ENCODE results near the gene RALY. TPM values are rescaled to one million over a fixed set of nuclear protein-coding genes. Genes with fewer than 3 reads are reported as not detected.
A peak's percentile ranks its signal among the peaks of the same experiment; 100 is the strongest.

RALY gene
- total RNA-seq, 6 donors from 2014 or later, result 116 to 157 (median 147) TPM

DNA sequence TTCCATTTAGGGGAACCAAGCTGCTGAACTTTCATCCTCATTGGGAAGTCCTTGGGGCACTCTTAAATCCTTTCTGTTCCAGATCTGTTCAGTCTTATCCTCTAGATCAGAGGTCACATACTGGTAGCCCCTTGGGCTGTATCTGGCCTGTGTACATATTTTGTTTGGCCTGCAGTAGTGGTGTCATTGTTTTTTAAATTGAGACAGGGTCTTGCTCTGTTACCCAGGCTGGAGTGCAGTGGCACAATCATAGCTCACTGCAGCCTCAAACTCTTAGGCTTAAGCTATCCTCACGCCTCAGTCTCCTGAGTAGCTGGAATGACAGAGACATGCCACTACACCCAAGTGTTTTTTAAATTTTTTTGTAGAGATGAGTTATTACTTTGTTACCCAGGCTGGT lies 14.8 kb downstream of the RALY start:
- H3K9me3 ChIP-seq, result no peaks in the 10 kb centered on the region
- DNase-seq (no peak), ATAC-seq (ENCODE audit: low FRiP score in 2 of 2) (no peak)
- 100% methylated on average over 1 of the region's 1 CpG for WGBS, 2 donors
- H3K36me3 ChIP-seq, result no peaks in the 10 kb centered on the region
- peak overlapping the region in 1 of 4 donors; percentile 3 for H3K27ac ChIP-seq
- peaks cover 27 to 62% (median 41%) of the 10 kb centered on the region in 4 donors for H3K4me1 ChIP-seq
- H3K4me3 ChIP-seq, result no peak overlapping the region
- TF ChIP-seq POLR2A (IDR thresholded peaks at IDR 0.05) (no peak), POLR2AphosphoS5 (IDR thresholded peaks at IDR 0.05) (no peak), CTCF (IDR thresholded peaks at IDR 0.05) (no peak), EP300 (IDR thresholded peaks at IDR 0.05) (no peak)
- H3K27me3 ChIP-seq, result no peaks in the 10 kb centered on the region

GRCh38 chr20:34010405-34010931 lies 16.8 kb downstream of the RALY start:
- H3K27ac ChIP-seq, result peak overlapping the region in 2 of 4 donors; percentile 23 to 27
- H3K4me1 ChIP-seq, result peaks cover 36 to 62% (median 39%) of the 10 kb centered on the region in 4 donors
- no peak for DNase-seq
- no peaks in the 10 kb centered on the region for H3K27me3 ChIP-seq
- TF ChIP-seq EP300 (IDR thresholded peaks at IDR 0.05), result no peak
- no peak for TF ChIP-seq CTCF (IDR thresholded peaks at IDR 0.05)
- TF ChIP-seq POLR2AphosphoS5 (IDR thresholded peaks at IDR 0.05), result no peak
- ATAC-seq (ENCODE audit: low FRiP score in 2 of 2), result peak in 1 of 2 donors; percentile 42
- H3K9me3 ChIP-seq, result no peaks in the 10 kb centered on the region
- no peaks in the 10 kb centered on the region for H3K36me3 ChIP-seq
- no peak overlapping the region for H3K4me3 ChIP-seq
- 54 to 65% methylated on average over 3 of the region's 3 CpGs for WGBS, 2 donors

DNA sequence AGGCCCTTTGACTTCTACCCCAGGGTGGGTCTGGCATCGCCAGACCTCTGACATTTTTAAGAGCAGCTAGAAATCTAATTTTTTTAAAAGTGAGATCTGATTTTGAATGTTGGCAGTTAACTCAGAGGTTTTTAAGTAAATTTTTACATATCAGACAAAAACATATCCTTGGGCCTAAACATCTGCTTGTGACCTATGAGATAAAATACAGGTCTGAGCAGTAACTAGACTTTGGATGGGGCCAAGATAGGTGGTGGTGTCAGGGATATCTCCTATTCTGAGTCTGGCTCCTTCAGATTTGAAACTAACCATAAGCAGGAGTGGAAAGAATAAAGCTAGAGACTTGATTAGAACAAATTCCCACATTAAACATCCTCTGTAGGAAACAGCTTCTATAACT lies 17.6 kb downstream of the RALY start:
- no peak overlapping the region for H3K4me3 ChIP-seq

GRCh38 chr20:34012330-34012729 lies 18.6 kb downstream of the RALY start:
- DNase-seq, result no peak
- no peak for TF ChIP-seq EP300 (IDR thresholded peaks at IDR 0.05)
- TF ChIP-seq POLR2AphosphoS5 (IDR thresholded peaks at IDR 0.05), result no peak
- TF ChIP-seq CTCF (IDR thresholded peaks at IDR 0.05), result no peak
- TF ChIP-seq POLR2A (IDR thresholded peaks at IDR 0.05), result no peak
- no peaks in the 10 kb centered on the region for H3K27me3 ChIP-seq
- H3K9me3 ChIP-seq, result no peaks in the 10 kb centered on the region
- no peak overlapping the region for H3K4me3 ChIP-seq
- no peaks in the 10 kb centered on the region for H3K36me3 ChIP-seq
- ATAC-seq (ENCODE audit: low FRiP score in 2 of 2), result no peak
- WGBS, 2 donors, result 88 to 90% methylated on average over 5 of the region's 5 CpGs
- H3K27ac ChIP-seq, result no peak overlapping the region
- peaks cover 48 to 80% (median 54%) of the 10 kb centered on the region in 4 donors for H3K4me1 ChIP-seq

More for the DNA sequence above, 17.6 kb downstream of the RALY start:
- H3K9me3 ChIP-seq, result no peaks in the 10 kb centered on the region
- H3K27ac ChIP-seq, result no peak overlapping the region
- TF ChIP-seq CTCF (IDR thresholded peaks at IDR 0.05) (no peak), POLR2AphosphoS5 (IDR thresholded peaks at IDR 0.05) (no peak), EP300 (IDR thresholded peaks at IDR 0.05) (no peak), POLR2A (IDR thresholded peaks at IDR 0.05) (no peak)
- WGBS, 2 donors, result 100% methylated on average over 1 of the region's 1 CpG
- DNase-seq (no peak), ATAC-seq (ENCODE audit: low FRiP score in 2 of 2) (no peak)
- no peaks in the 10 kb centered on the region for H3K27me3 ChIP-seq
- no peaks in the 10 kb centered on the region for H3K36me3 ChIP-seq
- H3K4me1 ChIP-seq, result peaks cover 40 to 70% (median 44%) of the 10 kb centered on the region in 4 donors

DNA sequence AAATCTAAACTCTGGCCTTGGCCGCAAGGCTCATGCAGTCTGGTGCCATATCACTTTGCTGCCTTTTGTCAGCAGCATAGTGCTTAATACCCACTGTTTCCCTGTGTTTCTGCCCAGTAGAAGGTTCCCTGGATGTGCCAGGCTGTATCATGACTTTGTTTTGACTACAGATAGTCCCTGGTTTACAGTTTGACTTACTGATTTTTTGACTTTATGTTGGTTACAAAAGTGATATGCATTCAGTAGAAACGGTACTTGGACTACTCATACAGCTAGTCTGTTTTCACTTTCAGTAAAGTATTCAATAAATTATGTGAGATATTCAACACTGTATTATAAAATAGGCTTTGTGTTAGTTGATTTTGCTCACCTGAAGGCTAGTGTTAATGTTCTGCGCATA lies 19.0 kb downstream of the RALY start:
- ATAC-seq (ENCODE audit: low FRiP score in 2 of 2) (no peak), DNase-seq (no peak)
- no peak overlapping the region for H3K4me3 ChIP-seq
- no peaks in the 10 kb centered on the region for H3K27me3 ChIP-seq
- H3K27ac ChIP-seq, result no peak overlapping the region
- TF ChIP-seq EP300 (IDR thresholded peaks at IDR 0.05), result no peak
- no peak for TF ChIP-seq CTCF (IDR thresholded peaks at IDR 0.05)
- TF ChIP-seq POLR2A (IDR thresholded peaks at IDR 0.05), result no peak
- TF ChIP-seq POLR2AphosphoS5 (IDR thresholded peaks at IDR 0.05), result no peak
- H3K4me1 ChIP-seq, result peaks cover 48 to 84% (median 58%) of the 10 kb centered on the region in 4 donors
- H3K36me3 ChIP-seq, result no peaks in the 10 kb centered on the region
- H3K9me3 ChIP-seq, result no peaks in the 10 kb centered on the region
- 82 to 84% methylated on average over 3 of the region's 3 CpGs for WGBS, 2 donors

All from upper lobe of left lung (tissue), 6 donors.